Retinal pigment epithelial cell (primary cell): Measurements from ENCODE around the gene IFIT2.

Experiments used
- DNase-seq: peaks from one replicate; pipeline ENCODE4 v3.0.0-alpha.2; 2010; ENCODE audit warnings: low read depth
- H3K4me3 ChIP-seq: 2 replicates; pipeline ENCODE4 v1.5.1; 2011; ENCODE audit warnings: mild to moderate bottlenecking, low read length, control low read depth, moderate library complexity
- CTCF ChIP-seq: conservative IDR thresholded peaks from 2 replicates; pipeline ENCODE4 v1.5.1; 2011; ENCODE audit warnings: low read depth, low read length, control low read depth, inconsistent platforms

IFIT2 gene

GRCh38 chr10:89306434-89307268, 4.8 kb downstream of the IFIT2 start:
- no peak overlapping the region for H3K4me3 ChIP-seq
- DNase-seq = no peak
- TF ChIP-seq CTCF = no peak

GRCh38 chr10:89307269-89307577, 5.4 kb downstream of the IFIT2 start:
- no peak overlapping the region for H3K4me3 ChIP-seq
- TF ChIP-seq CTCF = no peak
- no peak for DNase-seq

- DNase-seq = no peak
- no peak overlapping the region for H3K4me3 ChIP-seq
- no peak for TF ChIP-seq CTCF
Measured at GRCh38 chr10:89308266-89308665, 6.4 kb downstream of the IFIT2 start.

- H3K4me3 ChIP-seq = no peak overlapping the region
- no peak for TF ChIP-seq CTCF
- no peak for DNase-seq
Measured at GRCh38 chr10:89308736-89309135, 6.9 kb downstream of the IFIT2 start.

- no peak for TF ChIP-seq CTCF
- H3K4me3 ChIP-seq = no peak overlapping the region
- no peak for DNase-seq
Measured at GRCh38 chr10:89309156-89310055, 7.6 kb downstream of the IFIT2 start.

- no peak overlapping the region for H3K4me3 ChIP-seq
- no peak for DNase-seq
- no peak for TF ChIP-seq CTCF
Measured at GRCh38 chr10:89310056-89310893, 8.4 kb downstream of the IFIT2 start.
